ENCODE measurements around the gene RAB4A.

Gene RAB4A

DNA sequence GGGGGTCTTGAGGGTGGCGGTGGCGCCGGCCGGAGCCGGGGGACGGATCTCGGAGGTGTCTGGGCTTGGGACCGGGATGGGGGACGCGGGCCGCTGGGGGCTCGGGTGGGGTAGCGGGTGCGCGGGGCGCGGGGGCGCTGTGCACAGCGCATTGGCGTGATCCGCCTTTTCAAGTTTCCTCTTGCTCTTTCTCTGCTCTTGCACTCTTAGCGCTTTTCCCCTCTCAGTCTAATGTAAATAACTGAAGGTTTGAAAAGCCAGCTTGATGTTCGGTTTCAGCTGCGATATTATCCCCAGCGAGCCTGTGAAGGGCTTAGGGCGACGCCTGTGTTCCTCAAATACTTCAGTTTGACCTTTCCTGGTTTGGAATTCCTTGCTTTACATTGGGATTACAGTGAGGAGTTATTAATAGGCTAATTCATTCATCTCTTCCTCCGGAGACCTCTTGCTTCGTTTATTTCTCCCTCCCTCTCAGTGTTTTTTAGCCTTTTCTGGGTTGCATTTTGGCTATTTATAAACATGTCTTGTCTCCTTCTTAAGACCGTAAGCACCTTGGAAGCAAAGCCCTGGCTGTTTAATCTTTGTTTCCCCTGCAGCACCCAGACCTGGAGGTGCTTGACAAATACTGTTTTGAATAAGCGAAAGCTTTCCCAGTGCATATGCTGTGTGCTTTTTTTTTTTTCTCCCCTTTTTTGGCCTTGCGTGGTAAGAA is 693 bp downstream of the RAB4A start:
- peak overlapping the region; percentile 75 for H3K4me3 ChIP-seq (ENCODE audit: low read length)
- TF ChIP-seq, protein P1, sequence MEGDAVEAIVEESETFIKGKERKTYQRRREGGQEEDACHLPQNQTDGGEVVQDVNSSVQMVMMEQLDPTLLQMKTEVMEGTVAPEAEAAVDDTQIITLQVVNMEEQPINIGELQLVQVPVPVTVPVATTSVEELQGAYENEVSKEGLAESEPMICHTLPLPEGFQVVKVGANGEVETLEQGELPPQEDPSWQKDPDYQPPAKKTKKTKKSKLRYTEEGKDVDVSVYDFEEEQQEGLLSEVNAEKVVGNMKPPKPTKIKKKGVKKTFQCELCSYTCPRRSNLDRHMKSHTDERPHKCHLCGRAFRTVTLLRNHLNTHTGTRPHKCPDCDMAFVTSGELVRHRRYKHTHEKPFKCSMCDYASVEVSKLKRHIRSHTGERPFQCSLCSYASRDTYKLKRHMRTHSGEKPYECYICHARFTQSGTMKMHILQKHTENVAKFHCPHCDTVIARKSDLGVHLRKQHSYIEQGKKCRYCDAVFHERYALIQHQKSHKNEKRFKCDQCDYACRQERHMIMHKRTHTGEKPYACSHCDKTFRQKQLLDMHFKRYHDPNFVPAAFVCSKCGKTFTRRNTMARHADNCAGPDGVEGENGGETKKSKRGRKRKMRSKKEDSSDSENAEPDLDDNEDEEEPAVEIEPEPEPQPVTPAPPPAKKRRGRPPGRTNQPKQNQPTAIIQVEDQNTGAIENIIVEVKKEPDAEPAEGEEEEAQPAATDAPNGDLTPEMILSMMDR (conservative IDR thresholded peaks at IDR 0.05; ENCODE audit: low read depth, low read length) = no peak
- DNase-seq (ENCODE audit: low read depth) = no peak

DNA sequence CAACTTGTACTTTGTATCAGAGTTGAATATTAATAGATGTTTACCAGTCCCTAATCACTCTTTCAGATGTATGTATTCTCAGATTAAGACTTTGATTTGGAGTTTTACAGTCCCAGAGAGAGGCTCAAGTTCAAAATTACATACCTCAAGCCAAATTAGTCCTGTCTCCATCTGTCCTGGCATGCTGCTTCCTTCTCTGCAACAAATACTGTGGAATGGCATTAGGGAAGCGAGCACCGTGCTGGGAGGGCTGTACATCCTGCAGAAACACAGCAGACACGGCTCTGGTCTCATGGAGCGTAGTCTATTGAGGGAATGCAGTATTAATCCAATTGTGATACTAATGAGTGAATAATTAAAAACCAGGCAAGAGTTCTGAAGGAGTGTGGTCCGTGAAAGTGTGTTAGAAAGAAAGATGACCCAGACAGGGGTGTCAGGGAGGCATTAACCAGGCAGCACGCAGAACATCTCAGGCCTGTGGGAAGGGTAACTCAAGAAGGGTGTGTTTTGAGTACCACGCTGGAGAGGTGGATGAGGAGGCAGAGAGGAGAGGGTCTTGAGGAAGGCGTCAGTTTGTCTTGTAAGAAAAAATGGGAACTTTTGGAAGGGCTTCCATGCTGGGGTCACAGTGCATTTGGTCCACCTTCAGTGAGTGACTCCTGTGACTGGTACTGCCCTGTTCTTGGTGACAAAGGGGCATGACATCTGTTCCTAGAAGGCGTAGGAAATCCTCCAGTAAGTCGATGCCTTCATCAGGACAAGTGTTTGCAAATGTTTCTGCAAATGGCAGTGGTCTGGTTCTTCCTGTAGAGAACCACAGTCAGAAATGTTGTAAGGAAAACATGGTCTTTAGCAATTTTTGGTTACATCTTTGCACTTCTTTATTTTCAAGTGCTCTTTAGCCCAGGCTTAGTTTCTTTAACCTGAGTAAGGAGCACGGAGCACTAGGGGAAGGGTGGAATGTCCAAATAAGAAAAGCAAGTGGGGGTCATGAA is 1.6 kb downstream of the RAB4A start:
- TF ChIP-seq, protein P1 (conservative IDR thresholded peaks at IDR 0.05; ENCODE audit: low read depth, low read length) = no peak

DNA sequence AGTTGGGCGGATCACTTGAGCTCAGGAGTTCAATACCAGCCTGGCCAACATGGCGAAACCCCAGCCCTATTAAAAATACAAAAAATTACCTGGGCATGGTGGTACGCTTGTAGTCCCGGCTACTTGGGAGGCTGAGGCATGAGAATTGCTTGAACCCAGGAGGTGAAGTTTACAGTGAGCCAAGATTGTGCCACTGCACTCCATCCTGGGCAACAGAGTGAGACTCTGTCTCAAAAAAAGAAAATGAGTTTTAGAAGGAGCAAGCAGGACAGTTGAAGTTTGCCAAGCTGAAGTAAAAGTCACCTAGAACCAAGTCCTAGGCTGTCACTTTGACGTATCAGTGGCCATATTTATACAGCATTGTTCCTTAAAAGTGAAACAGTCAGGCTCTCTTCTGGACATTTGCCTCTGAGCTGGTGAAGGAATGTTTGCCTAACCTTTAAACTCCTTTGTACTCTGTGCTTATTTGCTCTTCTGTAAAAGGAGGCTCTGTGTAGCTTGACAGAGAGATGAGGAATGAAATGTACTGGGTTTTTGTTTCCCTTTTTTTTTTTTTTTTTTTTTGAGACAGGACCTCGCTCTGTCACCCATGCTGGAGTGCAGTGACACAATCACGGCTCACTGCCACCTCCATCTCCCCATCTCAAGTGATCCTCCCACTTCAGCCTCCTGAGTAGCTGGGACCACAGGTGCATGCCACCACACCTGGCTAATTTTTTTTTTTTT is 2.8 kb downstream of the RAB4A start:
- no peak for DNase-seq (ENCODE audit: low read depth)
- no peak overlapping the region for H3K4me3 ChIP-seq (ENCODE audit: low read length)
- TF ChIP-seq, protein P1 (conservative IDR thresholded peaks at IDR 0.05; ENCODE audit: low read depth, low read length) = no peak

More for the DNA sequence above, 1.6 kb downstream of the RAB4A start:
- peak overlapping the region; percentile 75 for H3K4me3 ChIP-seq (ENCODE audit: low read length)
- no peak for DNase-seq (ENCODE audit: low read depth)

DNA sequence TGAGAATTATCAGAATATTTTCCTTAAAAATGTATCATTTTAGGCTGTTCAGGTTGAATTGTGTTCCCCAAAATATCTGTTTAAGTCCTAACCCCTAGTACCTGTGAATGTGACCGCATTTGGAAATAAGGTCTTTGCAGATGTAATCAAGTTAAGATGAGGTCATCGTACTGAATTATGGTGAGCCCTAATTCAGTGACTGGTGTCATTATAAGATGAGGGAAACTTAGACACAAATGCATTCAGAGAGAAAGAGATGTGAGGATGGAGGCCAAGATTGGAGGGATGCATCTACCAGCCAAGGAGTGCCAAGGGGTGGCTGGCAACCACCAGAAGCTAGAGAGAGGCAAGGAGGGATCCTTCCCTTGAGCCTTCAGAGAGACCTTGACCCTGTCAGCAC is 4.1 kb downstream of the RAB4A start:
- DNase-seq (ENCODE audit: low read depth) = no peak
- TF ChIP-seq, protein P1 (conservative IDR thresholded peaks at IDR 0.05; ENCODE audit: low read depth, low read length) = no peak
- H3K4me3 ChIP-seq (ENCODE audit: low read length) = no peak overlapping the region

DNA sequence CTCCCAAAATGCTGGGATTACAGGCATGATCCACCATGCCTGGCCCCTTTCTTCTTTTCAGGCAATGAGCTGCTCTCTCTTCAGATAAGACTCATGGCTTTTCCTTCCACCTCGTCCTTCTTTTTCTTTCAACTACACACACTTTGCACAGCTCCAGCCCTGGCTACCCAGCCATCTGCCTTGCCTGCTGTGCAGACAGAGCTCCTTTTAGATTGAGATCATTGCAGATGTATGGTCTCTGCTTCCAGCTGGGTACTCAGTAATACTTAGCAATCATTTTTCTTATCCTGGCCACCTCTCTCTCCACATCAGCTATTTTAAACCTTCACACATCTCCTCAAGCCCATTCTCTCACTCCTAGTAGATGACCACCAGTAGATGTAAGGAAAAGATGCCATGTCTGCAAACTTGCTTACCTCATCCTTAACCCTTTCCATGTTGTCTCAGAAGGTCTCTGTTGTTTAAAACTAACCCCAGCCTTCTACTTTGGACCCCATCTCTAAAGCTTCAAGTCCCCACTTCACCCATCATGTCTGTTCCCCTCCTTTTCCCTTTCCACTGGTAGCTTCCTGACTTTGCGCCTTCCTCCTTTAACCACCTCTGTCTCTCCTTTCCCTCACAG is 7.3 kb downstream of the RAB4A start:
- H3K4me3 ChIP-seq (ENCODE audit: low read length) = no peak overlapping the region
- DNase-seq (ENCODE audit: low read depth) = no peak
- TF ChIP-seq, protein P1 (conservative IDR thresholded peaks at IDR 0.05; ENCODE audit: low read depth, low read length) = no peak

DNA sequence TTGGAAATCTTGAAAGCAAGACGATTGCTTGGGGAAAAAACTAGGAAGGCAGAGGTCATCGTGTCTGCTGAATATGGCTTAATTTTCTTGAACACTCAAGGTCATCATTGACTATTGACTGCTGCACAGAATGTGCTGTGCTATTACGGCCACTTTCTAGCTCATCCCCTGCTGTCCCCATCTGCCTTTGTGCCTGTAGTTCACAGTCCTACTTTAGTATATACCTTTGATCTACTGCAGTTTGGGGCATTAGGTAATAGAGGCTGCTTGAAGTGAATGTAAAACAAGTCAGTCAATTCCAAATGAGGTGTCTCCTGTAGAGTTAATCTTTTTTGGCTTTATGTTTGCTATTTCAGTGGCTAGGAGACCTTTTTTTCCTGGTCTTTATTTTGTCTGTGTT is 8.3 kb downstream of the RAB4A start:
- H3K4me3 ChIP-seq (ENCODE audit: low read length) = no peak overlapping the region
- DNase-seq (ENCODE audit: low read depth) = no peak
- TF ChIP-seq, protein P1 (conservative IDR thresholded peaks at IDR 0.05; ENCODE audit: low read depth, low read length) = no peak
